NCI-H345 (cell line): ENCODE data around the gene IFIT1B.

ENCODE experiments used
- DNase-seq: peaks from one replicate; lab custom pipeline; 2025; lab: John Stamatoyannopoulos, UW

The IFIT1B gene

GRCh38 chr10:89413398-89413912 lies 35.6 kb downstream of the IFIT1B start:
- DNase-seq = no peak

GRCh38 chr10:89414146-89414878 lies 36.5 kb downstream of the IFIT1B start, which contains the start of gene IFIT5:
Gene IFIT5, plus strand, starts transcription at chr10:89414568. Its CDS starts 231 bp downstream, at chr10:89414799.
- peak; percentile 66 for DNase-seq

GRCh38 chr10:89414879-89415821 lies 37.3 kb downstream of the IFIT1B start:
- peak; percentile 37 for DNase-seq

GRCh38 chr10:89416465-89416864 lies 38.6 kb downstream of the IFIT1B start:
- no peak for DNase-seq

- DNase-seq = no peak
These were observed 41.7 kb downstream of the IFIT1B start for GRCh38 chr10:89419548-89419947.

GRCh38 chr10:89421018-89421476 lies 43.2 kb downstream of the IFIT1B start:
- no peak for DNase-seq

- DNase-seq = no peak
These were observed 47.1 kb downstream of the IFIT1B start for GRCh38 chr10:89425000-89425399.

- DNase-seq = peak; percentile 13
These were observed 48.5 kb downstream of the IFIT1B start for GRCh38 chr10:89426230-89426868.

GRCh38 chr10:89427629-89428028 lies 49.8 kb downstream of the IFIT1B start:
- no peak for DNase-seq

GRCh38 chr10:89428877-89429276 lies 51.0 kb downstream of the IFIT1B start:
- no peak for DNase-seq

GRCh38 chr10:89431977-89432376 lies 54.1 kb downstream of the IFIT1B start:
- peak; percentile 7 for DNase-seq
